H54 (cell line): ENCODE data around the gene THG1L.
"Not testable (repeated sequence)": the region's sequence is repeated elsewhere in the genome, so short reads cannot be mapped to it uniquely, and the experiment has no call there.

Experiments
- DNase-seq: peaks from one replicate; pipeline ENCODE4 v3.0.0; 2011; ENCODE audit warnings: low spot score, mixed read lengths; ENCODE audit not compliant: insufficient read length
- FAIRE-seq: peaks from 3 replicates; lab custom pipeline; 2011; peaks lifted over from hg19 to GRCh38; lab: Jason Lieb, UNC
- POLR2A ChIP-seq: IDR thresholded peaks from 2 replicates; pipeline ENCODE4 v1.6.1; 2011; ENCODE audit warnings: low read depth, mild to moderate bottlenecking, low read length

THG1L gene

GRCh38 chr5:157731272-157732129, at the start of gene THG1L:
TSS of gene THG1L (plus strand) at chr5:157731420. CDS start at chr5:157731441, 21 bp downstream.
- FAIRE-seq (peak; percentile 96), DNase-seq (peak; percentile 91)
- peak; percentile 78 for TF ChIP-seq POLR2A

- FAIRE-seq (no peak), DNase-seq (no peak)
- TF ChIP-seq POLR2A = no peak
Observed at GRCh38 chr5:157682257-157682656, 49.0 kb upstream of the THG1L start.

GRCh38 chr5:157686276-157687197, 44.7 kb upstream of the THG1L start:
- not testable (repeated sequence) for FAIRE-seq, DNase-seq

GRCh38 chr5:157687198-157687554, 44.0 kb upstream of the THG1L start:
- FAIRE-seq (no peak), DNase-seq (no peak)
- no peak for TF ChIP-seq POLR2A

DNA sequence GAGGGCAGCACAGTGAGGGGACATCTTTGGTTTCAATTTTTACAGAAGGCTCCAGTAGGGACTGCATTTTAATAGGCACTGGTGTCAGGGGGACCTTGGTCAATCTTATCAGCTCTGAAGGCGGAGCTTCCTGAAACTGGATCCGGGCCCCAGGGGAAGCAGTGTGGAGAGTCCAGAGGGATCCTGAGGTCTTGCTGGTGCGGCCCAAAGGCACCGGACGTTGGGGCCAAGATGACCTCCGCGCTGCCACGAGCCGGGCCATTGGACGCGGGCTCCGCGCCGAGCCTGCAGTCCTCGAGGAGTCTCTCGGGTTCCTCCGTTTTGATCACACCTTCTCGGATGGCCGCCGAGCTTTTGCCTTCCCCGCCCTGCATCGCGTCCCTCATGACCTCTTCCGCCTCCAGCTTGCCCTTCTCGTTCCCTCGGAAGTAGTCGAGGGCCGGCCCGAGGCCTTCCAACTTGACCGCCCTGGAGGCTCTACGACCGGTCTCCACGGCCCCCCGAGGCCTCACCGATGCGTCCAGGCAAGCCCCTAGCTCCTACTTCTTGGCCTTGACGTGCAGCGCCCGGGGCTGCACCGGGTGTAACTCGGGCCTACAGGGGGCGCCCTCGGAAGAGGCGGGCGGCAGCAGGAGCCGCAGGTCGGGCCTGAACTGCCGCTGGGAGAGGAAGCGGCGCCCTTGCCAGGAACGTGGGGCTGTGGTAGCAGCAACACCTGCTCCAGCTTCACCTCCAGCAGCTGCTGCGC, 41.1 kb upstream of the THG1L start:
- DNase-seq (no peak), FAIRE-seq (no peak)
- no peak for TF ChIP-seq POLR2A

- DNase-seq (no peak), FAIRE-seq (no peak)
- TF ChIP-seq POLR2A = no peak
Observed at GRCh38 chr5:157690690-157691433, 40.4 kb upstream of the THG1L start.

DNA sequence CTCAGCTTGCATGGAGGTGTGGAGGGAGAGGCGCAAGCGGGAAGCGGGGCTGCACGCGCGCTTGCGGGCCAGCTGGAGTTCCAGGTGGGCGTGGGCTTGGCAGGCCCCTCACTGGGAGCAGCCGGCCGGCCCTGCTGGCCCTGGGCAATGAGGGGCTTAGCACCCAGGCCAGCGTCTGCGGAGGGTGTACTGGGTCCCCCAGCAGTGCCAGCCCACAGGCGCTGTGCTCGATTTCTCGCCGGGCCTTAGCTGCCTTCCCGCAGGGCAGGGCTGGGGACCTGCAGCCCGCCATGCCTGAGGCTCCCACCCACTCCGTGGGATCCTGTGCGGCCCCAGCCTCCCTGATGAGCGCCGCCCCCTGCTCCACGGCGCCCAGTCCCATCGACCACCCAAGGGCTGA, 37.4 kb upstream of the THG1L start:
- FAIRE-seq = not testable (repeated sequence)

DNA sequence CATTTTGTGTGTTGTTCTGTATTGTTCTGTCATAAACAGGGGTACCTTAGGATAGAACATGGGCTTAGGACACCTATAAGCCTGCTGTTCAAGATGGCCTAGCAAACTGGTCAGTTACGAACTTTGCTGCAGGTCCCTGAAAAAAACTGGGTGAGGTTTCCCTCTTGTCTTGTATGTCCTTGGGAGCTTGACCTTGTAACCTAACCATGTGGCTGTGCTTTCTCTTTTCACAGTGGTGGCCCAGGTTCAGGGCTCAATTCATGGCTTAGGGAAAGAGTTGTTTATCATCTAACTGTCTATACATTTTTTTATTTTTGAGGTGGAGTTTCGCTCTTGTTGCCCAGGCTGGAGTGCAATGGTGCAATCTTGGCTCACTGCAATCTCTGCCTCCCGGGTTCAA, 35.1 kb upstream of the THG1L start:
- not testable (repeated sequence) for FAIRE-seq, DNase-seq

More for the DNA sequence above, 37.4 kb upstream of the THG1L start:
- not testable (repeated sequence) for DNase-seq

DNA sequence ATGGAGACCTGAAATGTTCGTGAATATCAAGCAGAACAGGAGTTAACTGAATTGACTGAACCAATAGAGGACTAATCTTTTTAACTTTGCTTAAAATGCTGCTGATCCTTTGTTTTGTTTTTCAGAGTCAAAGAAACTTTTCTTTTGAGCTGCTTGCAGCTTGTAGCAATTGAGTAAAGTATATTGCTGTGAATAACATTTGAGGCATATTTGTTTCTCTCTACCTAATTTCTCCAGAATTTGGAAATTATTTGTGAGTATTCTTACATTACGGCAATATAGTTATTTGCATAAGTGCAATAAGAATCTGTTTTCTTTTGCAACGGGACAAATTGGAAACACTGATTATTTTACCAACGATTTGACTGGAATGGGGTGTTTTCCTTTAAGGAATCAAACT, 32.5 kb upstream of the THG1L start:
- not testable (repeated sequence) for FAIRE-seq, DNase-seq

DNA sequence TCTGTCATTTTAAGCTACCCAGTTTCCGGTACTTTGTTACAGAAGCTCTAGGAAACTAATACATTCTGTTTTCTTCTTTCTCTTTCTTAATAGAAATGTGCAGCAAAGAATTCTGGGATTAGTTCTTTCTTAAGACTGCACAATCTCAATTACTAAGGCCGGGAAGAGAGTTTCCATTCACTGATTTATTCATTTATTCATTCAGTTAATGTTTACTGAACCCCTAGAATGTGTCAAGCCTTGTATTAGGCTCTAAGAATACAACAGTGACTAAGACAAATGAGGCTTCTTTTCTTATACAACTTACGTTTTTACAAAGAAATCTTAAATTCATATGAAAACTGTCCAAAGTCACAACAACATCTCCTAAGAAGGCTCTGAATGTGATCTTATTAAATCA, 27.5 kb upstream of the THG1L start:
- FAIRE-seq (no peak), DNase-seq (no peak)
- no peak for TF ChIP-seq POLR2A

GRCh38 chr5:157708866-157709265, 22.4 kb upstream of the THG1L start:
- FAIRE-seq (peak; percentile 15), DNase-seq (no peak)
- no peak for TF ChIP-seq POLR2A

DNA sequence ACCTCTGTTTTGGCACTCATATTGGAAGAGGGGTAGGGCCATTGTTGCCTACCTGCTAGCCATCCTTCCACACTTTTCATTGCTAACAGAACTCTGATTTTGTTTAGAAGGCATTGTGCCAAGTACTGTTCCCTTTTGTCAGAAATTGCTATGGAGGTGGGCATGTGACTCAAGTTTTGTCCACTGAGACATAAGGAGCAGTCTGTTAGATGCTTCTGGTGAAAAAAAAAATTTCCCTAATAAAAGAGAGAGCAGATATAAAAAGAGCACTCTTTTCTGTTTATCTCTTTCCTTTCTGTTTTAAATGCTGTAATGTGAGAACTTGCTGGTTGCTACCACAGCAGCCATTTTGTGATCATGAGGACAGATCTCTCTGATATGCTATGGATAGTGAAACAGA, 21.9 kb upstream of the THG1L start:
- DNase-seq (no peak), FAIRE-seq (no peak)
- no peak for TF ChIP-seq POLR2A

GRCh38 chr5:157710431-157710830, 20.8 kb upstream of the THG1L start:
- TF ChIP-seq POLR2A = no peak
- DNase-seq = no peak
- FAIRE-seq = no peak
